Activated CD8-positive, alpha-beta T cell treated with anti-CD3 and anti-CD28 coated beads for 36 hours (primary cell): ENCODE measurements around the gene LRRC56. TPM values are rescaled to one million over a fixed set of nuclear protein-coding genes. Genes with fewer than 3 reads are reported as not detected.

ENCODE experiments used
- ATAC-seq: fragments of 200-7000 bp; cut with Tn5 transposase; one replicate; pipeline ENCODE4 v1.10.0; 2021; ENCODE audit warnings: mild to moderate bottlenecking, moderate library complexity
- CTCF ChIA-PET: fragments of 350-600 bp; sonication (Branson Sonifier 250); formaldehyde crosslinking; loops from one replicate; lab custom pipeline; 2021; ENCODE audit warnings: antibody characterized with exemption; lab: Charles Lee
- POLR2A ChIA-PET: fragments of 350-600 bp; sonication (Branson Sonifier 250); formaldehyde crosslinking; loops from one replicate; lab custom pipeline; 2021; ENCODE audit warnings: antibody characterized with exemption; lab: Charles Lee
- DNase-seq: peaks from one replicate; pipeline ENCODE4 v3.0.0-alpha.2; 2020
- H3K27ac Mint-ChIP-seq: one replicate; pipeline ENCODE4 v1.8.0; 2021; ENCODE audit warnings: mild to moderate bottlenecking, mixed read lengths
- H3K27me3 Mint-ChIP-seq: one replicate; pipeline ENCODE4 v1.8.0; 2021; ENCODE audit warnings: mixed read lengths
- H3K36me3 Mint-ChIP-seq: one replicate; pipeline ENCODE4 v1.8.0; 2021; ENCODE audit warnings: low read depth, mixed read lengths
- H3K4me1 Mint-ChIP-seq: one replicate; pipeline ENCODE4 v1.8.0; 2021; ENCODE audit warnings: low read depth, mixed read lengths
- H3K4me3 Mint-ChIP-seq: one replicate; pipeline ENCODE4 v1.8.0; 2021; ENCODE audit warnings: mild to moderate bottlenecking, moderate library complexity, mixed read lengths
- H3K9me3 Mint-ChIP-seq: one replicate; pipeline ENCODE4 v1.8.0; 2021; ENCODE audit warnings: mixed read lengths
- CTCF ChIP-seq: fragments of 200-600 bp; IDR thresholded peaks from one replicate; pipeline ENCODE4 v1.8.0; 2022; ENCODE audit warnings: antibody characterized with exemption, mild to moderate bottlenecking
- intact Hi-C: fragments of 100-400 bp; cut with micrococcal nuclease; formaldehyde crosslinking; loops from one replicate; pipeline ENCODE4 v1.10.0; 2022
- total RNA-seq, 2 experiments: library from RNA; stranded (reverse); gene quantifications; one replicate each; pipeline ENCODE4 v1.2.3, GENCODE V29; 2021

Gene LRRC56
- total RNA-seq, 2 experiments from 2014 or later: 0.67 to 0.99 TPM

- H3K4me3 Mint-ChIP-seq: no peak overlapping the region
- H3K27ac Mint-ChIP-seq: no peak overlapping the region
- H3K9me3 Mint-ChIP-seq: no peaks in the 10 kb centered on the region
- no peak for ATAC-seq
- intact Hi-C loops: no loop called here
- no peak for DNase-seq
- H3K27me3 Mint-ChIP-seq: no peaks in the 10 kb centered on the region
- ChIA-PET CTCF (no interaction called here), POLR2A (no interaction called here)
- TF ChIP-seq CTCF: no peak
- no peaks in the 10 kb centered on the region for H3K36me3 Mint-ChIP-seq
- no peaks in the 10 kb centered on the region for H3K4me1 Mint-ChIP-seq
Observed at GRCh38 chr11:528166-528814, 9.0 kb upstream of the LRRC56 start.

GRCh38 chr11:528815-529727 is 8.3 kb upstream of the LRRC56 start:
- no peak for ATAC-seq
- DNase-seq: no peak
- POLR2A ChIA-PET: no interaction called here
- no peak for TF ChIP-seq CTCF
- Mint-ChIP-seq H3K4me3 (no peak overlapping the region), H3K4me1 (no peaks in the 10 kb centered on the region), H3K36me3 (no peaks in the 10 kb centered on the region), H3K27me3 (no peaks in the 10 kb centered on the region), H3K9me3 (no peaks in the 10 kb centered on the region), H3K27ac (no peak overlapping the region)
- CTCF ChIA-PET: interaction anchor here (1.0 kb wide), 1 partner anchor 11 kb away, joined by 4 read pairs; no protein-coding TSS in a partner anchor
- intact Hi-C loops: no loop called here

GRCh38 chr11:529728-530411 is 7.5 kb upstream of the LRRC56 start:
- Mint-ChIP-seq H3K27me3 (no peaks in the 10 kb centered on the region), H3K36me3 (no peaks in the 10 kb centered on the region), H3K4me3 (no peak overlapping the region), H3K9me3 (no peaks in the 10 kb centered on the region), H3K4me1 (no peaks in the 10 kb centered on the region), H3K27ac (no peak overlapping the region)
- CTCF ChIA-PET: interaction anchor here (1.0 kb wide), 1 partner anchor 12 kb away, joined by 4 read pairs; no protein-coding TSS in a partner anchor
- intact Hi-C loops: no loop called here
- DNase-seq: no peak
- ATAC-seq: no peak
- no peak for TF ChIP-seq CTCF
- POLR2A ChIA-PET: no interaction called here

GRCh38 chr11:530960-531831 is 6.1 kb upstream of the LRRC56 start:
- POLR2A ChIA-PET: interaction anchor here (1.2 to 2.0 kb wide), 2 partner anchors 12 to 25 kb away, joined by 3 to 5 read pairs; partner anchors contain the start of gene RNH1

More at GRCh38 chr11:530960-531831, 6.1 kb upstream of the LRRC56 start:
- Mint-ChIP-seq H3K27me3 (no peaks in the 10 kb centered on the region), H3K9me3 (no peaks in the 10 kb centered on the region), H3K4me1 (no peaks in the 10 kb centered on the region), H3K4me3 (no peak overlapping the region), H3K36me3 (no peaks in the 10 kb centered on the region), H3K27ac (no peak overlapping the region)
- CTCF ChIA-PET: no interaction called here
- intact Hi-C loops: no loop called here
- ATAC-seq (no peak), DNase-seq (no peak)
- no peak for TF ChIP-seq CTCF
